Activated T-helper 2 cell treated with anti-CD3 and anti-CD28 coated beads, Interferon-gamma antibody, Interleukin-2, Interleukin-4, amounts not matched to agents 10 μg/mL and 5 μg/mL and 100 μg/mL, durations not matched to agents 14 hours and 24 hours and 36 hours (primary cell): Measurements from ENCODE around the gene C16orf78. TPM values are rescaled to one million over a fixed set of nuclear protein-coding genes. Genes with fewer than 3 reads are reported as not detected.
A peak's percentile ranks its signal among the peaks of the same experiment; 100 is the strongest.

Experiments
- DNase-seq: peaks from one replicate; pipeline ENCODE4 v3.0.0; 2021; ENCODE audit warnings: low spot score
- H3K27ac Mint-ChIP-seq: one replicate; pipeline ENCODE4 v1.8.0; 2021; ENCODE audit warnings: mixed read lengths
- H3K27me3 Mint-ChIP-seq: one replicate; pipeline ENCODE4 v1.8.0; 2021; ENCODE audit warnings: low read depth, mixed read lengths
- H3K36me3 Mint-ChIP-seq: one replicate; pipeline ENCODE4 v1.8.0; 2021; ENCODE audit warnings: low read depth, mixed read lengths
- H3K4me1 Mint-ChIP-seq: one replicate; pipeline ENCODE4 v1.8.0; 2021; ENCODE audit warnings: low read depth, mixed read lengths
- H3K4me3 Mint-ChIP-seq: one replicate; pipeline ENCODE4 v1.8.0; 2021; ENCODE audit warnings: low read depth, mild to moderate bottlenecking, moderate library complexity, mixed read lengths
- H3K9me3 Mint-ChIP-seq: one replicate; pipeline ENCODE4 v1.8.0; 2021; ENCODE audit warnings: mixed read lengths
- intact Hi-C: fragments of 100-400 bp; cut with micrococcal nuclease; formaldehyde crosslinking; loops from one replicate; pipeline ENCODE4 v1.15.1; 2023
- total RNA-seq: library from RNA; stranded (reverse); gene quantifications from 2 replicates; pipeline ENCODE4 v1.2.3, GENCODE V29; 2022

Gene C16orf78
- total RNA-seq, 1 donor from 2014 or later, result not detected

DNA sequence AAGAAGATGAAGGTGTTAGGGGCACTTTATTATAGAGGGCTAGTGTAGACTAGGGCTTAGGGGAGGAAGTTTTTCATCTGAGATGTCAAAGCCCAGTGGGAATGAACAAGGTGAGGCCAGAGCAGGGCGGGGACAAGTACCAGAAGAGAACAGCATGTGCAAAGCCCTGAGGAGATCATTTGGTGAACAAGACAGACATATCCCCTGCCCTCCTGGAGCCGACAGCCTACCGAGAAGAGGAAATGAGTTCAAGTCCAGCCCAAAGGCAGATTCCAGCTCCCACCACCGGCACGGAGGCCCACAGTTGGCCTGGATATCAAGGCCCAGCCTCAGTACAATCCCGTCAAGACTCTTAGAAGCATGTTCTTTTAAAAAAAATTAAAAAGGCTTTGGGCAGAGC is 61.1 kb downstream of the C16orf78 start:
- DNase-seq, result no peak
- intact Hi-C loops, result no loop called here
- Mint-ChIP-seq H3K36me3 (no peaks in the 10 kb centered on the region), H3K27ac (no peak overlapping the region), H3K4me1 (no peaks in the 10 kb centered on the region), H3K27me3 (peaks cover 3% of the 10 kb centered on the region), H3K9me3 (peaks cover 3% of the 10 kb centered on the region), H3K4me3 (no peak overlapping the region)

GRCh38 chr16:49436181-49436580 is 62.6 kb downstream of the C16orf78 start:
- Mint-ChIP-seq H3K9me3 (no peaks in the 10 kb centered on the region), H3K4me3 (no peak overlapping the region), H3K27ac (no peak overlapping the region), H3K4me1 (peaks cover 4% of the 10 kb centered on the region), H3K27me3 (peaks cover 3% of the 10 kb centered on the region), H3K36me3 (no peaks in the 10 kb centered on the region)
- intact Hi-C loops, result no loop called here
- DNase-seq, result no peak

DNA sequence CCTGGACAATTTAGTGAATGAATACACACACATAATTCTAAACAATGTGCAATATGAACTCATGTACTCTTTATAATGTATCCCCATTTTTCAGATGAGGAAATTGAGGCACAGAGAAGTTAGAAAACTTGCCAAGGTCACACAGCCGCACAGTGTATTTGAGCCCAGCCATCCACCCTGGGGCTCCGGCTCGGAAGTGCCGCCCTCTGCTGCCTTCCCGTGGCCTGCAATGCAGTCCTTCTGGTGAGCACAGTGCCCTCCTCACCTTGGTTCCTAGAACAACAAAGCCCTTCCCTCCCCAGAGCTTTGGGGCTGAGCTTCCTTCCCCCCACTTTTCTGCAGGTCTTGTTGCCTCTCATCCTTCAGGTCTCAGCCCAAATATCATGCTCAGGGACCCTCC is 63.7 kb downstream of the C16orf78 start:
- Mint-ChIP-seq H3K27ac (no peak overlapping the region), H3K4me1 (peaks cover 9% of the 10 kb centered on the region), H3K27me3 (peaks cover 3% of the 10 kb centered on the region), H3K9me3 (no peaks in the 10 kb centered on the region), H3K4me3 (no peak overlapping the region), H3K36me3 (no peaks in the 10 kb centered on the region)
- DNase-seq, result no peak
- intact Hi-C loops, result no loop called here

DNA sequence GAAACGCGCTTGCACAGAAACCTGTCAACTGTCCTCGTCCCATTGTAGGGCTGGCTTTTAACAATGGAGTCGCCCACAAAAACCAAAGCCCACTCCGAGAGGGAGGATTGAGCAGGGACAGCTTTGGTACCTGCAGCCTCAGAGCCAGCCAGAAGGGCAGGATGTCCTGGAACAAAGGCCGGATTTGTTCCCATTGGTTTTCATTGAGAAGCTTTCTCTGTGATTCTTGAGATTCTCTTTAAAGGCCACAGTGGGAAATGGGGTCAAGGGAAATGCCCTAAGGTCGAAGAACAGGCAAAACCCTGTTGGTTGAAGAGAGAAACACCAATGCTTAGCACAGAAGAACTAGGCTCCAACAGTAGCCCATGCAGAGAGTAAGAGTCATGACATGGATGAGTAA is 65.4 kb downstream of the C16orf78 start:
- H3K4me1 Mint-ChIP-seq, result peaks cover 9% of the 10 kb centered on the region
- intact Hi-C loops, result no loop called here
- H3K9me3 Mint-ChIP-seq, result no peaks in the 10 kb centered on the region

GRCh38 chr16:49439676-49440075 is 66.1 kb downstream of the C16orf78 start:
- H3K27me3 Mint-ChIP-seq, result peaks cover 6% of the 10 kb centered on the region

More for the DNA sequence above, 65.4 kb downstream of the C16orf78 start:
- Mint-ChIP-seq H3K4me3 (no peak overlapping the region), H3K27me3 (peaks cover 3% of the 10 kb centered on the region), H3K27ac (no peak overlapping the region), H3K36me3 (no peaks in the 10 kb centered on the region)
- DNase-seq, result no peak

DNA sequence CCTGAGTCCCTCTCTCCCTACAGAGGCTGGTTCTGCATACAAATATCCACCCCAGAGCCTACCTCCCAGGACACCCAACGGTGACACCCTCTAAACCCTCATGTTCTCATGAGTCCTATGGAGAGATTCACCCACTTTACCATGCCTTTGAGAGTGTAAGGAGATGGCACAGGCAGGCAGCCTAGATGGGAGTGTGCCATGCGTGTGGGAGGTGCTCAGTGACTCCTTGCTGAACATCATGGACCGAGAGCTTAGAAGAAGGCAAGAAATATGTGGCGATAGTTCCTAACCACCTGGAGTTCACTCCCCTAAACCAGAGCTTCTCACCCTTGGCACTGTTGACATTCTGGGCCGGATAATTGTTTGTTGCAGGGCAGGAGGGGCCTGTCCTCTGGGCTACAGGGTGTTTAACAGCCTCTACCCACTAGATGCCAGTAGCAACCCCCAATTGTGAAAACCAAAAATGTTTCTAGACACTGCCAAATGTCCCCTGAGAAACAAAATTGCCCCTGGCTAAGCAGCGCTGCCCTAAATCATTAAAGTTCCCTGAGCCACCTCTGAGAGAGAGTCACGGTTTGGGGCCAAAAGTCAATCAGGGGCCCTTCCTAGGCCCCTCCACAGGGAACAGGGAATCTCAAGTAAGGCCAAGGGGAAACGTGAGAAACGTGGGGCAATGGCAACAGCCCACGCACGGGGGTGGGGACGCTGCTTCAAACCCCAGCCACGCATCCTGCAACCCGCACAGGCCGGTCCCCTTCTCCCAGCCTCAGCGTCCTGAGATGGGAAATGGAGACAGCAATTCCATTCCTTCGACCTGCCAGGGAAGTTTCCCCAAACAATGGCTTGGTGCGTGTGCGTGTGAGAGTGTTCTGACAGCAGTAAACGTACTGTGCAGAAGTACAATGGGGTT is 66.8 kb downstream of the C16orf78 start:
- no peak overlapping the region for H3K27ac Mint-ChIP-seq
- no peaks in the 10 kb centered on the region for H3K9me3 Mint-ChIP-seq
- peaks cover 9% of the 10 kb centered on the region for H3K4me1 Mint-ChIP-seq
- H3K36me3 Mint-ChIP-seq, result no peaks in the 10 kb centered on the region
- H3K27me3 Mint-ChIP-seq, result peaks cover 6% of the 10 kb centered on the region
- intact Hi-C loops, result no loop called here
- no peak for DNase-seq
- no peak overlapping the region for H3K4me3 Mint-ChIP-seq

More at GRCh38 chr16:49439676-49440075, 66.1 kb downstream of the C16orf78 start:
- H3K36me3 Mint-ChIP-seq, result no peaks in the 10 kb centered on the region
- no peaks in the 10 kb centered on the region for H3K9me3 Mint-ChIP-seq
- H3K27ac Mint-ChIP-seq, result no peak overlapping the region
- intact Hi-C loops, result no loop called here
- H3K4me1 Mint-ChIP-seq, result peaks cover 9% of the 10 kb centered on the region
- no peak for DNase-seq
- H3K4me3 Mint-ChIP-seq, result no peak overlapping the region

- intact Hi-C loops, result no loop called here
- DNase-seq, result peak; percentile 63
- no peak overlapping the region for H3K27ac Mint-ChIP-seq
- no peaks in the 10 kb centered on the region for H3K9me3 Mint-ChIP-seq
- peaks cover 6% of the 10 kb centered on the region for H3K27me3 Mint-ChIP-seq
- H3K36me3 Mint-ChIP-seq, result no peaks in the 10 kb centered on the region
- H3K4me3 Mint-ChIP-seq, result no peak overlapping the region
- H3K4me1 Mint-ChIP-seq, result peaks cover 9% of the 10 kb centered on the region
These were observed 67.8 kb downstream of the C16orf78 start for GRCh38 chr16:49441366-49441780.

DNA sequence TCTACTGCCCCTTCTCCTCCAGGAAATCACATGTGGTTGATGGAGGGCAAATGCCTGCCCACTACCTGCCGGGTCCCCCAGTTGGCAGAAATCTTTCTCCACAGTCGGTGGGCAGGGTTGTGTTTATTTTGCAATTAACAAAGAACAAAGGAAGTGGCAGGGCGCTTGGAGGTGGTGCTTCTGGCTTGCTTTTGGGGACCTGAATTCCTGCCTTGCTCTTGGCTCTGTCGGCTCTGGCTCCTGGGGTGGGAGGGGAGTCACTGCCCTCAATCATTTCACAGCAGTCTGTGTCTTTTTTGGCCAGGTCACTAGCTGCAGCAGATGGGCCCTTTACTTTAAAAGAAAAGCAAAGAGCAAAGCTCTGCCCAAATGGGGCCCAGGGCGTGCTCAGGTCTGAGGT is 69.2 kb downstream of the C16orf78 start:
- H3K27ac Mint-ChIP-seq, result no peak overlapping the region
- H3K36me3 Mint-ChIP-seq, result no peaks in the 10 kb centered on the region
- intact Hi-C loops, result no loop called here
- no peaks in the 10 kb centered on the region for H3K9me3 Mint-ChIP-seq
- H3K4me1 Mint-ChIP-seq, result peaks cover 9% of the 10 kb centered on the region
- H3K4me3 Mint-ChIP-seq, result no peak overlapping the region
- DNase-seq, result no peak
- H3K27me3 Mint-ChIP-seq, result peaks cover 11% of the 10 kb centered on the region

DNA sequence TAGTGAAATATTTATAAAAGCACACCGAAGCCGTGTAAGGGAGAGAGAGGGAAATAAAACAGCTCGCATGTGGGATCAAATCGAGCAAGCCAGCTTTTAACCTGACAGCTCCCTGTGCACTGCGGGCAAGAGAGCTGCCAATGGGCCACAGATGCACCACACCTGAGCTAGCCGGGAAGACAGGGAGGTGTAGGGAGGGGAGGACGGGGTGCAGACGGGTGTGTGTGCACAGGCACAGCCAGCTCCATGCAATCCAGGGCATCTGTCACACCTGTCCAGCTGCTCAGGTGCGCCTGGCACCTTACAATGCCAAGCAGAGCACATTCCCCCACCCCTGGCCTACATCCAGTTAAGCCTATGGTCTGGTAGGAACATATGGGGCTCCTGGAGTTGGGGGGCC is 70.0 kb downstream of the C16orf78 start:
- Mint-ChIP-seq H3K4me1 (peaks cover 9% of the 10 kb centered on the region), H3K36me3 (no peaks in the 10 kb centered on the region), H3K9me3 (no peaks in the 10 kb centered on the region), H3K27me3 (peaks cover 11% of the 10 kb centered on the region), H3K27ac (no peak overlapping the region), H3K4me3 (no peak overlapping the region)
- no peak for DNase-seq
- intact Hi-C loops, result no loop called here

DNA sequence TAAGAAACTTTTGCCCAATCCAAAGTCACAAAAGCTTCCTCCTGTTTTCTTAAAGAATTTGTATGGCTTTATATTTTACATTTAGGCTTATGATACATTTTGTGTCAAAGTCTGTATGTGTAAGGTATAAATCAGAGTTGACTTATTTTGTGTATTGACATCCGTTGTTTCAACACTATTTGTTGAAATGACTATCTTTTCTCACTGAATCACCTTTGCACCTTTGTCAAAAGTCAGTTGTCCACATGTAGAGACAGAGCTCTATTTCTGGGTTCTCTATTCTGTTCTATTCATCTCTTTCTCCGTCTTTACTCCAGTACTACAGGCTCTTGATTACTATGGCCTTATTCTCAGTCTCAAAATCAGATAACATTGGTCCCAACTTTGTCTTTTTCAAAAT is 73.2 kb downstream of the C16orf78 start:
- Mint-ChIP-seq H3K27ac (no peak overlapping the region), H3K27me3 (peaks cover 23% of the 10 kb centered on the region), H3K4me1 (peaks cover 4% of the 10 kb centered on the region), H3K9me3 (no peaks in the 10 kb centered on the region), H3K36me3 (no peaks in the 10 kb centered on the region), H3K4me3 (no peak overlapping the region)
- intact Hi-C loops, result no loop called here
- DNase-seq, result no peak

Other genes with a start within 250 kb of the C16orf78 start
- gene CBLN1, start 92.0 kb upstream of the C16orf78 start, total RNA-seq, result not detected in 2 replicates